Activated T-cell treated with anti-CD3 and anti-CD28 coated beads, Interleukin-2, amount 50 U/mL, for 24 hours (primary cell): ENCODE results near the gene CARF.

ENCODE experiments used
- DNase-seq: peaks from one replicate; pipeline ENCODE4 v3.0.0-alpha.2; 2020
- H3K27ac Mint-ChIP-seq: 2 replicates; pipeline ENCODE4 v1.8.0; 2020; ENCODE audit warnings: mild to moderate bottlenecking, mixed read lengths
- H3K27me3 Mint-ChIP-seq: 2 replicates; pipeline ENCODE4 v1.8.0; 2020; ENCODE audit warnings: mixed read lengths
- H3K36me3 Mint-ChIP-seq: 2 replicates; pipeline ENCODE4 v1.8.0; 2020; ENCODE audit warnings: low read depth, mixed read lengths
- H3K4me1 Mint-ChIP-seq: 2 replicates; pipeline ENCODE4 v1.8.0; 2020; ENCODE audit warnings: low read depth, mixed read lengths
- H3K4me3 Mint-ChIP-seq: 2 replicates; pipeline ENCODE4 v1.8.0; 2020; ENCODE audit warnings: mild to moderate bottlenecking, moderate library complexity, mixed read lengths
- H3K9me3 Mint-ChIP-seq: 2 replicates; pipeline ENCODE4 v1.8.0; 2020; ENCODE audit warnings: mixed read lengths

CARF gene

GRCh38 chr2:203022751-203023150 lies 110.7 kb downstream of the CARF start:
- H3K9me3 Mint-ChIP-seq = no peaks in the 10 kb centered on the region
- H3K27me3 Mint-ChIP-seq = no peaks in the 10 kb centered on the region
- peaks cover 22% of the 10 kb centered on the region for H3K4me1 Mint-ChIP-seq
- H3K27ac Mint-ChIP-seq = no peak overlapping the region
- no peak for DNase-seq
- no peak overlapping the region for H3K4me3 Mint-ChIP-seq
- no peaks in the 10 kb centered on the region for H3K36me3 Mint-ChIP-seq

GRCh38 chr2:203025592-203025991 lies 113.5 kb downstream of the CARF start:
- H3K36me3 Mint-ChIP-seq = no peaks in the 10 kb centered on the region
- no peak overlapping the region for H3K4me3 Mint-ChIP-seq
- H3K4me1 Mint-ChIP-seq = peaks cover 4% of the 10 kb centered on the region
- H3K27ac Mint-ChIP-seq = no peak overlapping the region
- H3K27me3 Mint-ChIP-seq = no peaks in the 10 kb centered on the region
- H3K9me3 Mint-ChIP-seq = no peaks in the 10 kb centered on the region
- DNase-seq = no peak

GRCh38 chr2:203030545-203030944 lies 118.5 kb downstream of the CARF start:
- Mint-ChIP-seq H3K27ac (no peak overlapping the region), H3K4me1 (peaks cover 16% of the 10 kb centered on the region), H3K9me3 (no peaks in the 10 kb centered on the region), H3K4me3 (no peak overlapping the region), H3K27me3 (no peaks in the 10 kb centered on the region), H3K36me3 (no peaks in the 10 kb centered on the region)
- no peak for DNase-seq

GRCh38 chr2:203030991-203031390 lies 118.9 kb downstream of the CARF start:
- Mint-ChIP-seq H3K27me3 (no peaks in the 10 kb centered on the region), H3K27ac (no peak overlapping the region), H3K9me3 (no peaks in the 10 kb centered on the region), H3K36me3 (no peaks in the 10 kb centered on the region), H3K4me3 (no peak overlapping the region), H3K4me1 (peaks cover 16% of the 10 kb centered on the region)
- DNase-seq = no peak

GRCh38 chr2:203033395-203033794 lies 121.3 kb downstream of the CARF start:
- Mint-ChIP-seq H3K36me3 (no peaks in the 10 kb centered on the region), H3K4me3 (no peak overlapping the region), H3K27ac (peak overlapping the region; percentile 67), H3K4me1 (peaks cover 18% of the 10 kb centered on the region), H3K27me3 (no peaks in the 10 kb centered on the region), H3K9me3 (no peaks in the 10 kb centered on the region)
- no peak for DNase-seq

- no peaks in the 10 kb centered on the region for H3K36me3 Mint-ChIP-seq
- H3K9me3 Mint-ChIP-seq = no peaks in the 10 kb centered on the region
- H3K4me1 Mint-ChIP-seq = peaks cover 18% of the 10 kb centered on the region
- H3K27me3 Mint-ChIP-seq = no peaks in the 10 kb centered on the region
- no peak overlapping the region for H3K27ac Mint-ChIP-seq
- no peak for DNase-seq
- H3K4me3 Mint-ChIP-seq = no peak overlapping the region
These were observed 123.9 kb downstream of the CARF start for GRCh38 chr2:203035879-203036470.
